Kidney glomerular epithelial cell (primary cell): ENCODE data around the gene MRPL57.
"Not testable (repeated sequence)": the region's sequence is repeated elsewhere in the genome, so short reads cannot be mapped to it uniquely, and the experiment has no call there.

ENCODE experiments used
- DNase-seq: peaks from one replicate; lab custom pipeline; 2025; lab: John Stamatoyannopoulos, UW

Gene MRPL57

DNA sequence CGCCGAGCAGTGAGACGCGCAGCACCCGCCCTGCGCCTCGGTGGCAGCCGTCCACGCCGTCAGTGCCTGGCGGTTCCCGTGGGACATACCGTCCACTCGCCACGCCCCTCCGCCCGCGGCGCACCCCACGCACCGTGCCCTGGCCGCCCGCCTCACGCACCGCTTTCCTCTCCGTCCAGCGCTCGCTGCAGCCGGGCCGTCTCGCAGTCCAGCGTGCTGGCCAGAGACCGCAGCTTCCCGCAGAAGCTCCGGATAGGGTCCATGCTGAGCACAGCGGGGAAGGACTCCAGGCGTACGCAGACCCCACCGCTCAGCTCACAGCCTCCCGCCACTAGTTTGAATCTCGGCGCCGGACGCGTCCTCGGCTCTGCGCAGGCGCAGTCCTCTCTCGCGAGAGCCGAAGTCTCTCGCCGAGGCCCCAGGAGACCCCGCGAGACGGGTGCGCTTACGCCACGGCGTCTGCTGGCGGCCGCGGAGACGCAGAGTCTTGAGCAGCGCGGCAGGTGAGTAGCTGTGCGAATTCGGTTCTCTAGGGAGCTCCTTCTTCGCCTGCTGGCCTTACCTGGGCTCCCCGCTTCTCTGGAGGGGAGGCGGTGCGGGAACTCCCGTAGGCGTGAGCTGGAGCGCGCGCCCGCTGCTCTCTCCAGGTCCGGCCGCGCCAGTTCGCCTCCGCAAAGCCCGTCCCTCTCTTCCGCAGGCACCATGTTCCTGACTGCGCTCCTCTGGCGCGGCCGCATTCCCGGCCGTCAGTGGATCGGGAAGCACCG is at the start of gene MRPL57, which contains the start of gene SKA3:
Gene MRPL57, plus strand, starts transcription at position 444 of the 767 bp plus-strand sequence. Its CDS starts 259 bp downstream, at position 703.
Gene SKA3, minus strand, starts transcription at position 338 of the 767 bp plus-strand sequence. Its CDS starts 75 bp downstream, at position 263.
- peak; percentile 93 for DNase-seq

DNA sequence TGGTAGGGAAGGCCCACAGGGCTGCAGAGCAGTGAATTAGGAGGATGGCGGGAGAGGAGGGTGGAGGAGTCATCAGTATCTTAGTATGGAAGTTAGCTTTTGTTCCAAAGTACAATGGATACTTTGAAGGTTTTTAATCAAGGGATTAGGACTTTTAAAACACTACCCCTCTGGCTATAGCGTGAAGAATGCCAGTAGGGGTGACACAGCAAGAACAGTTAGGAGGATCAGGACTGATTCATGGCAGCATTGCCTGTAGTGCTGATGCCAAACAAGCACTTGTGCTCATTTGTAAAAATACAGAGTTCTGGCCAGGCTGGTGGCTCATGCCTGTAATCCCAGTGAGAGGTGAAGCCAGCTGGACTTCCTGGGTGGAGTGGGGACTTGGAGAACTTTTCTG is 46.3 kb upstream of the MRPL57 start:
- no peak for DNase-seq

DNA sequence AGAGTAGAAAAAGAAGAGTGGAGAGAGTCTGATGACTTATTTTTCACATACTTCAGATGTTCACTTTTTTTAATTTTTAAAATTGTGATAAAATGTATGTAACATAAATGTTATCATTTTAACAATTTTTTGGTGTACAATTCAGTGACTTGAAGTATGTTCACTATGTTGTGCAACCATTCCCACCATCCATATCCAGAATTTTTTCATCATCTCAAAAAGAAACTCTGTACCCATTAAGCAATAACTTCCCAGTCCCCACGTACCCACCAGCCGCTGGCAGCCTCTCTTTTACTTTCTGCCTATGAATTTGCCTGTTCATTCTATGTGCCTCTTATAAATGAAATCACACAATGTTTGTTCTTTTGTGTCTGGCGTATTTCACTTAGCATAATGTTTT is 43.4 kb upstream of the MRPL57 start:
- no peak for DNase-seq

DNA sequence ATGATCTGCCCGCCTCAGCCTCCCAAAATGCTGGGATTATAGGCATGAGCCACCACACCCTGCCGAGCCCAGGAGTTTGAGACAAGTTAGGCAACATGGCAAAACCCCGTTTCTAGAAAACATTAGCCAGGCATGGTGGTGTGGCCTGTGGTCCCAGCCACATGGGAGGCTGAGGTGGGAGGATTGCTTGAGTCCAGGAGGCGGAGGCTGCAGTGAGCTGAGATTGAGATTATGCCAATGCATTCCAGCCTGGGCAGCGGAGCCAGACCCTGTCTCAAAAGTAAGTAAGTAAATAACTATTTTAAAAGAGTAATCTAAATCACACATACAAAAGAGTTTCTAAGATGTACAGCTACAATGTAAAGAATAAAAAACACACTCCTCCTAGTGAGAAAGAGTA is 42.0 kb upstream of the MRPL57 start:
- no peak for DNase-seq

DNA sequence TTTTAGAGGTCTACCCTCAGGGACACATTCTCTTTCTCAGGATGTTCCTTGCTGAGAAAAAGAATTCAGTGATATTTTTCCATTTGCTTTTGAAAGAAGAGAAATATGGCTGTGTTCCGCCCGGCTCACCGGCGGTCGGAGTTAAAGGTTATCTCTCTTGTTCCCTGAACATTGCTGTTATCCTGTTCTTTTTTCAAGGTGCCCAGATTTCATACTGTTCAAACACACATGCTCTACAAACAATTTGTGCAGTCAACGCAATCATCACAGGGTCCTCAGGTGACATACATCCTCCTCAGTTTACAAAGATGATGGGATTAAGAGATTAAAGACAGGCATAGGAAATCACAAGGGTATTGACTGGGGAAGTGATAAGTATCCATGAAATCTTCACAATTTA is 40.6 kb upstream of the MRPL57 start:
- not testable (repeated sequence) for DNase-seq

DNA sequence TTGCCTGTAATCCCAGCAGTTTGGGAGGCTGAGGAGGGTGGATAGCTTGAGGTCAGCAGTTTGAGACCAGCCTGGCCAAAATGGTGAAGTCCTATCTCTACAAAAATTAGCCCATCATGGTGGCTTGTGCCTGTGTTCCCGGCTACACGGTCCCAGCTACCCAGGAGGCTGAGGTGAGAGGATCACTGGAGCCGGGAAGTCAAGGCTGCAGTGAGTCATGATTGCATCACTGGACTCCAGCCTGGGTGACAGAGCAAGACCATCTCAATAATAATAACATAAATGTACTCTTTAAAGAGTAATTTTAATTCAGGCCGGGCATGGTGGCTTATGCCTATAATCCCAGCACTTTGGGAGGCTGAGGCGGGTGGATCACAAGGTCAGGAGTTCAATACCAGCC is 38.8 kb upstream of the MRPL57 start:
- DNase-seq: no peak

DNA sequence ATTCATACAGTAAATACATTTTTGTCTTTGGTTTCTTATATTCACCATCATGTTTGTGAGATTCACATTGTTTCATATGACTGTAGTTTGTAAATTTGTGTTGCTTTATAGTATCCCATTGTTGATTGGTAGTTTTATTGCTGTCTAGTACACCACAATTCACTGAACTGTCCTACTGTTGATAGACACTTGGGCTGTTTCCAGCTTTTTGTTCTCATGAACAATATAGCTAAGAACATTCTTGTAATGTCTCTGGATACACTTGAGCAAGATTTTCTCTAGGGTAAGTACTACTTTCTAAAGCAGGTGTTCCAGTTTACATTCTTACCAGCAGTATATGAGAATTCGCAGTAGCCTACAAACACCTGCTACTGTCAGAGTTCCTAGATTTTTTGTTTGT is 37.9 kb upstream of the MRPL57 start:
- DNase-seq: no peak

DNA sequence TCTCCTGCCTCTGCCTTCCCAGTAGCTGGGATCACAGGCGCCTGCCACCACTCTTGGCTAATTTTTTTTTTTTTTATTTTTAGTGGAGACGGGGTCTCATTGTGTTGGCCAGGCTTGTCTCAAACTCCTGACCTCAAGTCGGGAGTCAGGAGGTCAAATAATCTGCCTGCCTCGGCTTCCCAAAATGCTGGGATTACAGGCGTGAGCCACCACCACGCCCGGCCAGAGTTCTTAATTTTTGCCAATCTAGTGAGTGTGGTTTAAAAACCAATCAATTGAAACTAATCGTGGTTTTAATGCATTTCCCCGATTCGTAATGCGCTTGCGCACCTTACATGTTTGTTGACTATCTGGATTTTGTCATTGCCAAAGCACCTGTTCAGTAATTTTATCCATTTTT is 37.1 kb upstream of the MRPL57 start:
- no peak for DNase-seq

DNA sequence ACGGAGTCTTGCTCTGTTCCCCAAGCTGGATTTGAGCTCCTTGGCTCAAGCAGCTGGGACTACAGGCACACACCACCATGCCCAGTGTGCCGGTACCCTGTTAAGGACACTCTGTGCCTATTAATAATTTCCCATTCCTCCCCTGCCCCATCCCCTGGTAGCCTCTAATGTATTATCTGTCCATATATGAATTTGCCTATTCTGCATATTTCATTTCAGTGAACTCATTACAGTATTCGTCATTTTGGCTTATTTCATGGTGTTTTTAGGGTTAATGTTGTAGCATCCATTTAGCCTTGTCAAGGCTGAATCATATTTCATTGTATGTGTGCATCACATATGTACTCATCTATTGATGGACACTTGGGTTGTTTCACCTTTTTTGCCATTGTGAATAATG is 33.7 kb upstream of the MRPL57 start:
- DNase-seq: no peak

DNA sequence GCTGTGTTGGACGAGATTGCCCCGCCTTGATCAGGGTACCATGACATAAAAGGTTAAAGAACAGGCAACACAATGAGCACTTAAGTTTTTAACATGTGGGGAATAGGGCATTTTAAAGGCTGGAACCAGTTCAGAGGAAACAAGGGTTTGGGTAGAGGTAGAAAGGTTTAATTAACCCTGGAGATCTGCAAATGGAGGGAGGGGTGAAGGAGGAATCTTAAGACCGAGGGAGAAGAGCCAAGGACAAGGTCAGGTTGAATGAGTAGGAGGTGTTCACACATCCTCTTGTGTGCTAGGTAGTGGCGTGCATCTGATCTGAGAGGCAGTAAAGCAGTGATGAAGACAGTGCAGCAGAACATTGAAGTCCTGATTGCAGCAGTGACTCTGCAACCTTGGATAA is 28.6 kb upstream of the MRPL57 start:
- no peak for DNase-seq

DNA sequence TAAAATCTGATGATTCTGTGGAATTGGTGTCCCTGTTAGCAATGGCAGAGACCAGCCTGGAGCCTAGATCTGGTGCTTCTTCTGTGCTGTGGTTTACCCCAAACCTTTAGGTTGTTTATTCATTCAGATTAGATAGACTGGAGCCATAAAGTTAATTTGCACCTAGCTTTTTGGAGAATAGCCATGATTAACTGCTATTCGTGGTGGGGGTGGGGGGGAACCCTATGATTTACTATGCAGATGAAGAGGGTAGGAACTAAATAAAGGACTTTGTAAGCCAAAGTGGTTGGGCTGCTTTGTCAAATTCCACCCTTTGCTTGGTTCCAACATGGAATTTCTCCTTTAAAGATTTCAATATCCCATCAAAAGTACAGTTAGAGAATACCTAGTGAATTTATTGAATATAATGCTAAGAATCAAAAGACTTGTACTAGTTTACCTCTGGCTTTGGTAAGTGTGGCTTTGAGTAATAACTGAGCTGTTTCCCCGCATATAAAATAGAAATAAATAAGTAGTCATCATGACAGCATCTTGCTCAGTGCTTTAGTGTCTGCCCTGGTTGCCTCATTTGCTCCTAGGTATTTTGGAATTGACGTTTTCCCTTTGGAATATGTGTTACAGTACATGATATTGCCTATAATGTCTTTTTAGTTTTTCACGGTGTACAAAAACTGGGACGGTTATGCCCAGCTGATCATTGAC is 27.8 kb upstream of the MRPL57 start:
- DNase-seq: no peak

DNA sequence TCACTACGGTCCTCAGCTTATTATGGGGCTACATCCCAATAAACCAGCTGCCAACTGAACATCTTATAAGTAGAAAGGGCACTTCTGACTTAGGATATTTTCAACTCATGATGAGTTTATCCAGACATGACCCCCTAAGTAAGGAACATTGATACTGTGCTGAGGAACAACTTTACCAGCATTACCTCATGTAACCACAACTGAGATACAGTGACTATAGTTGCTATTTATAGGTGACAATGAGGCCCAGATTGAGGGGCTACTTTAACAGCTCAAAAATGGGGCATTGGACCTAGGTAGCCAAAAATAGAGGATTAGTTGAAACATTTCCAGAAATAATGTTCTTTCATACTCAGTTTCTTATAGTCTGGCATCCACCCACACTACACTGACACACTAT is 26.9 kb upstream of the MRPL57 start:
- DNase-seq: no peak

DNA sequence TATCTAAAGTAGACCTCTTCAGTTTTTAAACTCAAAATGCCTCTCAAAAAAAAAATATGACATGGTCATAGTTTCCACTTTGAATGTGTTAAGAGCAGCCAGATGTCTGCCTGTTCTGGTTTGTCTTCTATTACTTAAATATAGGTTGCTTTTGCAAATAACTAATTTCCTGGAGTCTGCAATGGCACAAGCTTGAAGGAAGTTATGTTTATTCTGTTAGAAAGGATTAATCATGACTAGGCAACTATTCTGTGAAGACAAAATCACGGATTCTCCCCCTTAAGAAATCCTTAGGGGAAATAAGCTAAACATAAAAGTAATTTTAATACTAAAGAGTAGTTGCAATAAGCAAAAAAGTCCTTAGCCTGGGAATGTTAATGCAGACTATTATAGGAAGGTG is 26.4 kb upstream of the MRPL57 start:
- no peak for DNase-seq

DNA sequence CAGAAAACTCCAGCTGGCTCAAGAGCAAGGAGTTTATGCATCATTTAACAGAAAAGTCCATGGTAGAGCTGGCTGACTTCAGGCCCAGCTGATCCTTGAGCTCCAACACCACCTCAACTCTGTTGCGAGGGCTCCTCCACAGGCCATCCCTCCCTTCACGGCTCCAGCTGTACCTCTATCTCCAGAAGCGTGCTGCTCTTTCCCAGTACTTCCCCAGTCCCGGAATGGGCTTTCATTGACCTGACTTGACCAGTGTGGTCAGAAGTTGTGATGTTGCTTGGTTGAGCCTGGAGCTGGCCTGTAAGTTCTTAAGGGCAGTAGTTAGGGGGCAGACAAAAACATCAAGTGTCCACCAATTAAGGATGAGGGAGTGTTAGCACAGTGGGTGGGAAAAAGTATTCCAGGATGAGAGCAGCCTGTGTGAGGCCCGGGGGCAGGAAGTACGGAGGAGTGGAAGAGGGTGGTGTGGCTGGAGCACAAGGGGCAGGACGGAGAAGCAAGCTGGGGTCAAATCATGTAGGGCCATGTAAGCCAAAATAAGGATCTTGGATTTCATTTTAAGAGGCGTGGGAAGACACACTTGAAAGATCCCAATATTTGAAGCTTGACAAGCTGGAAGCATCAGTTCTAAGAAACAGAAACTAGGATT is 24.1 kb upstream of the MRPL57 start:
- no peak for DNase-seq

DNA sequence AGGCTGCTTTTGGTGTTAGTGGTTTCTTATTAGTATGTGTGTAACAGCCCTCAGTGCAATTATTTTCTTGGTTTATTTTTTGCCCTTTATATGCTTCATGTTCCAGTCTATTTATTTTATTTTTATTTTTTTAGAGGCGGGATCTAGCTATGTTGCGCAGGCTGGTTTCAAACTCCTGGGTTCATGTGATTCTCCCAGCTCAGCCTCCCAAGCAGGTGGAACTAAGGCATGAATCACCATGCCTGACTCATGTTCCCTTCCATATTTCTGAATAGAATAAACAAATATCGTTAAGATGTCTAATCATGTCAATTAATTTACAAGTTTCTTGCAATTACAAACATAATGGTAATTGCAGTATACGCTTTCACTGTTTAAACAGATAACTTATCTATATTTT is 11.8 kb upstream of the MRPL57 start:
- no peak for DNase-seq

DNA sequence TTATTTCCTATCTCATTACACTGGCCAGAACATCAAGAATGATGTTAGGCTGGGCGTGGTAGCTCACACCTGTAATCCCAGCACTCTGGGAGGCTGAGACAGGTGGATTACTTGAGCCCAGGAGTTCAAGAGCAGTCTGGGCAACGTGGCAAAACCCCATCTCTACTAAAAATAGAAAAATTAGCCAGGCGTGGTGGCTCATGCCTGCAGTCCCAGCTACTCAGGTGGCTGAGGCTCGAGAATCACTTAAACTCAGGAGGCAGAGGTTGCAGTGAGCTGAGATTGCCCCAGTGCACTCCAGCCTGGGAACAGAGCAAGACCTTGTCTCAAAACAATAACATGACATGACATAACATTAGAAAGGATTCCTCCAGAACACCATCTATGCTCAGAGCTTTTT is 10.9 kb upstream of the MRPL57 start:
- DNase-seq: not testable (repeated sequence)

DNA sequence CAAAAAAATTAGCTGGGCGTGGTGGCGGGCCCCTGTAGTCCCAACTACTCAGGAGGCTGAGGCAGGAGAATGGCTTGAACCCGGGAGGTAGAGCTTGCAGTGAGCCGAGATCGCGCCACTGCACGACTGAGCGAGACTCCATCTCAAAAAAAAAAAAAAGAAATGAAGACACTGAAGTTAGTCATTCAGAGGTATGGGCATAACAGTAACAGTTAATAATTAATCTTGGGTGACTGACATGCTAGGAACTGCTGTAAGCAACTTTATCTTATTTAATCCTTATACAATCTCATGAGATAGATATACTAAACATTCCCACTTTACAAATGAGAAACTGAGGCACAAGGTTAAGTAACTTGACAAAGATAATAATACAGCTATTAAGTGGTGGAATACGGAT is 5.0 kb upstream of the MRPL57 start:
- no peak for DNase-seq

DNA sequence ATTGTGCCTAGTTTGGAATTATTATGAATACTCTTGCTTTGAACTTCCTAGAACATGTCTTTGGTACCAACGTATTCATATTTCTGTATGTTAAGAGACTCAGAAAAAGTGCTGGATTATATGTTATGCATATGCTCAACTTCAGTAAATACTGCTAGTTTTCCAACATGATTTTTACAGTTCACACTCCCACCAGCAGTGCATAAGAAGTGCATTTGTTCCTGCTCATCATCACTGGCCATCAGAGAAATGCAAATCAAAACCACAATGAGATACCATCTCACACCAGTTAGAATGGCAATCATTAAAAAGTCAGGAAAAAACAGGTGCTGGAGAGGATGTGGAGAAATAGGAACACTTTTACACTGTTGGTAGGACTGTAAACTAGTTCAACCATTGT is 2.7 kb upstream of the MRPL57 start:
- not testable (repeated sequence) for DNase-seq

DNA sequence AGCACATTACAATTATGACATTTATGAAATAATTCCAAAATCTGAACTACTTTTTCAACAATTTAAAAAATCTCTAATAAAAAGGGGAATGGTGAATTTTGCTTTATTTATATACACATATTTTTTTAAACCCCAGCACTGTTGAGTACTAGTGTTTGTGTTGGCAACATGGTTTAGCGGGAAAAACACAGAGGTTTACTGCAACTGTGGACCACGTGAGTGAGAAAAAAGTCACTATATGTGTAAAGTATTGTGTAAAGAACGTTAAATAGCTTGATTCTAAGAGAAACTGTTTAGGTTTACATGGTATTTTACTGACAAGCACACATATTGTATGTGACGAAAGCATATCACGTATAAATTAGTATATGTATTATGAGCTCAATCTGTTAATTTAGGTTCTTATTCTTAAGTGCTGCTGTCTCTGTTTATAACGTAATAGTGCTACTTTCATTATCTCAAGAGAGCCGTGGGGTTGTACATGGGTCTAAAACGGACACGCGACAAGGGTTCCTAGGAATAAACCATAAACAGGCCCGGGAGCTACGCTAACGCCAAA is 723 bp upstream of the MRPL57 start:
- DNase-seq: peak; percentile 58

DNA sequence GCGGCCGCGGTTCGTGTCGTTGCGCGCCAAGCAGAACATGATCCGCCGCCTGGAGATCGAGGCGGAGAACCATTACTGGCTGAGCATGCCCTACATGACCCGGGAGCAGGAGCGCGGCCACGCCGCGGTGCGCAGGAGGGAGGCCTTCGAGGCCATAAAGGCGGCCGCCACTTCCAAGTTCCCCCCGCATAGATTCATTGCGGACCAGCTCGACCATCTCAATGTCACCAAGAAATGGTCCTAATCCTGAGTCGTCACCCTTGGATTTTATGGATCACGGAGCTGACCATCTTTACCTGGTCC is 475 bp downstream of the MRPL57 start:
- DNase-seq: no peak

DNA sequence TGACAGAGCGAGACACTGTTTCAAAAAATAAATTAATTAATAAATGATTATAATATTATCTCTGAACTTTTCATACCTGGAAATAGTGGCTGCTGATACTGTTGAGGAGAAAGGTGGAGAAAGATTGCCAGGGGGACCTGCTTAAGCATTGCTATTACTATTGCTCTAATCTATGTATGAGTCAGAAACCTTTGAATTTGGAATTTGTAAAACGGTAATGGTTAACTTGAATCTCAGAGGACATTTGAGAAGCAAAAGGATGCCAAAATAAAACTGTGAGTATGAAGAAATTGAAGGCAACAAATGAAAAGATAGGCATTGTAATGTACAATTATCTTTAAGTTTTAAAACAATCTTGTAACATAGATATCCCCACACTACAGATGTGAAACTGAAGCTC is 5.2 kb downstream of the MRPL57 start:
- DNase-seq: no peak

DNA sequence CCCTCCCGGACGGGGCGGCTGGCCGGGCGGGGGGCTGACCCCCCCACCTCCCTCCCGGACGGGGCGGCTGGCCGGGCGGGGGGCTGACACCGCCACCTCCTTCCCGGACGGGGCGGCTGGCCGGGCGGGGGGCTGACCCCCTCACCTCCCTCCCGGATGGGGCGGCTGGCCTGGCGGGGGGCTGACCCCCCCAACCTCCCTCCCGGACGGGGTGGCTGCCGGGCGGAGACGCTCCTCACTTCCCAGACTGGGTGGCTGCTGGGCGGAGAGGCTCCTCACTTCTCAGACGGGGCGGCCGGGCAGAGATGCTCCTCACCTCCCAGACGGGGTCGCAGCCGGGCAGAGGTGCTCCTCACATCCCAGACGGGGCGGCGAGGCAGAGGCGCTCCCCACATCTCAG is 10.0 kb downstream of the MRPL57 start:
- not testable (repeated sequence) for DNase-seq

DNA sequence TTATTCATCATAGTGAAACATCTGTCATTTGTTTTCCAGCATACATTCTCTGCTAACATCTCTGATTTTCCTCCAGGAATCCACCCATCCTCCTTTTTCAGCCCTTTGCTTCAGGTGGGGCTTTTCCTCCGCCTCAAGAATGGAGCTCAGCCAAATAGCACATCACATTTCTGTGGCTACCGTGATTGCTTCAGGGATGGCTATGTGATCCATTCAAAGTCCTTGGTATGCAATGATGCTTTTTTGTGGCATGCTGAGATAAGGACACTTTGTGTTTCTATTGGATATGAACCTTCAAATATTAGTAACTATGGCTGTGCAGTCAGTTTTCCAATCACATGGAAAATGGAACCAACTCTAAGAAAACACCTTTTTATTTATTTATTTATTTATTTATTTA is 18.3 kb downstream of the MRPL57 start:
- not testable (repeated sequence) for DNase-seq
